ENCODE measurements around the gene NFKB1. TPM values are rescaled to one million over a fixed set of nuclear protein-coding genes. Genes with fewer than 3 reads are reported as not detected.
A peak's percentile ranks its signal among the peaks of the same experiment; 100 is the strongest.

Gene NFKB1
- total RNA-seq, 2 donors from 2014 or later, result 17.8 to 19.3 TPM

DNA sequence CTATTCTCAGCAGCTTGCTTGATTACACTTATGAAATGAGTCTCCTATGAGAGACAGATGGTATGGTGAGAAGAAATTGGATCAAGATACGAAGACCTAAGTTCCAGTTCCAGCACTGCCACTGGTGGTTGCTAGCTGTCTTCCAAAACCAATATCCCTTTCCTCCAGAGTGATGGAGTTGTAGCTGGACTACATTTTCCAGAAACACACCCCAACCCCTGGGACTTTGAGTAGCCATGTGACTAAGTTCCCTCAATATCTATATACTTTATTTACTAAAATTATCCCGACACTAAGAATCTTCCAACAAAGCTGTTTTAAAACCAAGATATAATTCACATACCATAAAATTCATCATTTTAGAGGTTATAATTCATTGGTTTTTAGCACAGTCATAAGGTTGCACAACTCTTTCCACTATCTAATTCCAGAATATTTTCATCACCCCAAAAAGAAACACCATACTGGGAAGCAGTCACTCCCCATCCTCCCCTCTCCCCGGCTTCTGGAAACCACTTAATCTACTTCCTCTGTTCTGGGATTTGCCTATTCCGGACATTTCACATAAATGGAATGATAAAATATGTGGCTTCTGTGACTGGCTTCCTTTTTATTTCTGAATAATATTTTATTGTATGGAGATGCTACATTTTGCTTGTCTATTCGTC is 141.6 kb downstream of the NFKB1 start:
- Histone ChIP-seq H3K27ac (peak overlapping the region; percentile 26 to 57), H3K9me3 (no peaks in the 10 kb centered on the region), H3K4me1 (no peaks in the 10 kb centered on the region), H3K4me3 (no peak overlapping the region), H3K27me3 (no peaks in the 10 kb centered on the region), H3K36me3 (no peaks in the 10 kb centered on the region)
- TF ChIP-seq, protein P1, sequence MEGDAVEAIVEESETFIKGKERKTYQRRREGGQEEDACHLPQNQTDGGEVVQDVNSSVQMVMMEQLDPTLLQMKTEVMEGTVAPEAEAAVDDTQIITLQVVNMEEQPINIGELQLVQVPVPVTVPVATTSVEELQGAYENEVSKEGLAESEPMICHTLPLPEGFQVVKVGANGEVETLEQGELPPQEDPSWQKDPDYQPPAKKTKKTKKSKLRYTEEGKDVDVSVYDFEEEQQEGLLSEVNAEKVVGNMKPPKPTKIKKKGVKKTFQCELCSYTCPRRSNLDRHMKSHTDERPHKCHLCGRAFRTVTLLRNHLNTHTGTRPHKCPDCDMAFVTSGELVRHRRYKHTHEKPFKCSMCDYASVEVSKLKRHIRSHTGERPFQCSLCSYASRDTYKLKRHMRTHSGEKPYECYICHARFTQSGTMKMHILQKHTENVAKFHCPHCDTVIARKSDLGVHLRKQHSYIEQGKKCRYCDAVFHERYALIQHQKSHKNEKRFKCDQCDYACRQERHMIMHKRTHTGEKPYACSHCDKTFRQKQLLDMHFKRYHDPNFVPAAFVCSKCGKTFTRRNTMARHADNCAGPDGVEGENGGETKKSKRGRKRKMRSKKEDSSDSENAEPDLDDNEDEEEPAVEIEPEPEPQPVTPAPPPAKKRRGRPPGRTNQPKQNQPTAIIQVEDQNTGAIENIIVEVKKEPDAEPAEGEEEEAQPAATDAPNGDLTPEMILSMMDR (IDR thresholded peaks at IDR 0.05), result no peak
- no peak for DNase-seq (ENCODE audit: low spot score)

DNA sequence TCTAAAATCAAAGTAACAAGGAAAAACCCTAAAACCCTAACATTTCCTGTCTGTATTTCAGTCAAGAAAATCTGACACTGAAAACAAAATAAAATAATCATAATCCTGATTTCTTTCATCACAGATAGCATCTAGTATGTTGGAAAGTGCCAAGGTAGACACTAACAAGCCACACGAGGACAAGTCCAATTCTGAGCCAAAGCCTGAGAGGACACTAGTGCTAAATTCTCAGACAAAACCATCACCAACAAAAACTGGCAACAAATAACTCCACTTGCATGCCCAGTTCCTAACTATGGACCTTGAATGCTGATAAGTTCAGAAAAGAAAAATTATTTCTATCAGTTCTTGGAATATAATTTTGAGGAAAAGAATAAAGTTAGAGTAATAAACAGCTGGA is 146.0 kb downstream of the NFKB1 start:
- peaks cover 14% of the 10 kb centered on the region for H3K36me3 ChIP-seq
- no peaks in the 10 kb centered on the region for H3K27me3 ChIP-seq
- no peak overlapping the region for H3K4me3 ChIP-seq
- TF ChIP-seq, protein P1 (IDR thresholded peaks at IDR 0.05), result no peak
- H3K4me1 ChIP-seq, result no peaks in the 10 kb centered on the region
- no peak for DNase-seq (ENCODE audit: low spot score)
- H3K27ac ChIP-seq, result peak overlapping the region in 1 of 2 donors; percentile 14
- no peaks in the 10 kb centered on the region for H3K9me3 ChIP-seq

DNA sequence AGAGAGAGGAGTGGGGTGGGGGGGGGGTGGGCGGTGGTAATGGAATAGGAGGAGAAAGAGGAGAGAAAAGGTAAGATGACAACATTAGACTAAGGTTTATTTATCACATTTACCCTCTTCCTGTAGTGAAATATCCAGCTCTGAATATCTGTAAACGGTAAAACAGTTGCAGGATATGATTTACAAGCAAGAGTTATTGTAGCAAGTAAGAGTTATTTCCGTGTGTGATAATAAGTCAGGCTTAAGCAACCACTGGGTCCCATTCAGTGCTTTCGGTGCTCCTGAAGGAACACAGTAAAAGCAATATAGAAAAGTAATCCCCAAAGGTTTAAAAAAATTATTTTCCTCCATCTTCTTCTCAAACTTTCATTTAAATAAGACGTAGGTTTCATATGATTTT is 156.0 kb downstream of the NFKB1 start:
- no peak for DNase-seq (ENCODE audit: low spot score)
- no peaks in the 10 kb centered on the region for H3K4me1 ChIP-seq
- H3K9me3 ChIP-seq, result no peaks in the 10 kb centered on the region
- H3K36me3 ChIP-seq, result no peaks in the 10 kb centered on the region
- H3K4me3 ChIP-seq, result no peak overlapping the region
- no peak overlapping the region for H3K27ac ChIP-seq
- TF ChIP-seq, protein P1 (IDR thresholded peaks at IDR 0.05), result no peak
- H3K27me3 ChIP-seq, result no peaks in the 10 kb centered on the region

DNA sequence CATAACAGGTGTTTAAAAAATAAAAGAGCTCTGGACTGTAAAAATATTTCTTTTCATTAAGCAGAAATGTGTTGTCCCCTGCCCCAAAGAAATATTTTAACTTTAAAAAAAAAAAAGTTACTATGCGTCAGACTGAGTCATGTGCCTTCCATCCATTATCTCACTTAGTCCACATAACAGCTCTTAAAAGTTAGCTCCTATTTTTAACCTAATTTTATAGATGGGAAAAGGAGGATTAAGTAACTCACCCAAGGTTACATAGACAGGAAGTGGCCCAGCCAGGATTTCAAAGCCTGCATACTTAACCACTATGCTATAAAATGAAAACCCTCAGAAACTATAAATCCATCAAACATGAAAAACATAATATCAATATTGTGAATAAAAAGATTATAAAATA is 161.9 kb downstream of the NFKB1 start:
- Histone ChIP-seq H3K27ac (no peak overlapping the region), H3K4me3 (no peak overlapping the region), H3K4me1 (peaks cover 0 to 7% of the 10 kb centered on the region in 2 donors), H3K27me3 (no peaks in the 10 kb centered on the region), H3K9me3 (no peaks in the 10 kb centered on the region), H3K36me3 (peaks cover 5% of the 10 kb centered on the region)
- TF ChIP-seq, protein P1 (IDR thresholded peaks at IDR 0.05), result no peak
- DNase-seq (ENCODE audit: low spot score), result no peak

DNA sequence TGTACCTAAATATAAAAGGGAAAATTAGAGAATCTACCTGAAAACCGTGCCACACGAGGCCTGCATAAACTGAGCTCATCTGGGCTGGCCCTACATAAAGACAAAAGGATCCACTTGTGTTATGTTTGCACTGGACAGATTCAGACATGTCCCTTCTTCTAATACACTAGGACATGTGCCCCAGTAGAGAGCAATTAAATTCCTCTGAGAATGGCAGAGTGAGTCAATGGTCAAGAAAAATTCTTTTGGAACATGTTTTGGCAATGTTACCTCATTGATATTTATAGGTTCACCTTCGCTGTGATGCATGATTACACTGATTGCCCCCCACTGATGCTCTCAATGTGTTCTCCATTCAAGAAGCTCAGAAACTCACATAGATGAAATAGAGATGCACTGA is 164.4 kb downstream of the NFKB1 start:
- DNase-seq (ENCODE audit: low spot score), result no peak
- Histone ChIP-seq H3K4me1 (peaks cover 0 to 7% of the 10 kb centered on the region in 2 donors), H3K27me3 (no peaks in the 10 kb centered on the region), H3K36me3 (peaks cover 11% of the 10 kb centered on the region), H3K9me3 (no peaks in the 10 kb centered on the region), H3K4me3 (no peak overlapping the region), H3K27ac (peak overlapping the region in 1 of 2 donors; percentile 12)
- TF ChIP-seq, protein P1 (IDR thresholded peaks at IDR 0.05), result no peak

Other genes with a start within 250 kb of the NFKB1 start
- gene SLC39A8, start 155.9 kb upstream of the NFKB1 start, total RNA-seq, result 100 to 1,000 TPM in 1 of 2 donors, 10 to 100 TPM in 1; 64.3 to 143 TPM